GM21367 (cell line): ENCODE data around the gene ZNF512.
"Not testable (repeated sequence)": the region's sequence is repeated elsewhere in the genome, so short reads cannot be mapped to it uniquely, and the experiment has no call there.

Experiments used
- ATAC-seq: cut with Tn5 transposase; IDR thresholded peaks from one replicate; pipeline ENCODE4 v1.9.1; 2021; ENCODE audit not compliant: unreplicated experiment

Gene ZNF512

GRCh38 chr2:27582129-27582694 is 630 bp upstream of the ZNF512 start:
- ATAC-seq, result no peak

GRCh38 chr2:27583390-27583915 is 611 bp downstream of the ZNF512 start:
- no peak for ATAC-seq

GRCh38 chr2:27584597-27584996 is 1.8 kb downstream of the ZNF512 start:
- no peak for ATAC-seq

- ATAC-seq, result no peak
Observed at GRCh38 chr2:27587025-27587424, 4.2 kb downstream of the ZNF512 start.

- no peak for ATAC-seq
Observed at GRCh38 chr2:27588308-27588707, 5.5 kb downstream of the ZNF512 start.

GRCh38 chr2:27591745-27592144 is 8.9 kb downstream of the ZNF512 start:
- ATAC-seq, result no peak

GRCh38 chr2:27593240-27593639 is 10.4 kb downstream of the ZNF512 start:
- ATAC-seq, result no peak

- not testable (repeated sequence) for ATAC-seq
Observed at GRCh38 chr2:27594020-27594703, 11.3 kb downstream of the ZNF512 start.

GRCh38 chr2:27595412-27595811 is 12.6 kb downstream of the ZNF512 start:
- not testable (repeated sequence) for ATAC-seq

GRCh38 chr2:27596627-27597026 is 13.8 kb downstream of the ZNF512 start:
- no peak for ATAC-seq

- no peak for ATAC-seq
Observed at GRCh38 chr2:27606611-27607010, 23.8 kb downstream of the ZNF512 start.

GRCh38 chr2:27613985-27614384 is 31.1 kb downstream of the ZNF512 start:
- ATAC-seq, result no peak

GRCh38 chr2:27615316-27615715 is 32.5 kb downstream of the ZNF512 start:
- ATAC-seq, result no peak

GRCh38 chr2:27621524-27621923 is 38.7 kb downstream of the ZNF512 start:
- no peak for ATAC-seq

- no peak for ATAC-seq
Observed at GRCh38 chr2:27622921-27623384, 40.1 kb downstream of the ZNF512 start.

- no peak for ATAC-seq
Observed at GRCh38 chr2:27624943-27625342, 42.1 kb downstream of the ZNF512 start.

GRCh38 chr2:27626323-27626722 is 43.5 kb downstream of the ZNF512 start:
- ATAC-seq, result not testable (repeated sequence)

GRCh38 chr2:27626921-27627320 is 44.1 kb downstream of the ZNF512 start:
- ATAC-seq, result not testable (repeated sequence)

GRCh38 chr2:27627963-27628766 is 45.3 kb downstream of the ZNF512 start:
- no peak for ATAC-seq

GRCh38 chr2:27628767-27629709 is 46.2 kb downstream of the ZNF512 start, which contains the start of the genes CCDC121 and GPN1:
Gene CCDC121 (minus strand): TSS chr2:27629012. CDS start chr2:27627799, 1,213 bp downstream.
Gene GPN1 (plus strand): TSS chr2:27629050. CDS start chr2:27629059, 9 bp downstream.
- peak; percentile 98 for ATAC-seq
